ENCODE data around the gene DEPDC5.

Gene DEPDC5

GRCh38 chr22:31950226-31950625 lies 196.4 kb downstream of the DEPDC5 start:
- DNase-seq (ENCODE audit: low read depth) = no peak

- no peak for DNase-seq (ENCODE audit: low read depth)
Observed at GRCh38 chr22:31951194-31952093, 197.6 kb downstream of the DEPDC5 start.

DNA sequence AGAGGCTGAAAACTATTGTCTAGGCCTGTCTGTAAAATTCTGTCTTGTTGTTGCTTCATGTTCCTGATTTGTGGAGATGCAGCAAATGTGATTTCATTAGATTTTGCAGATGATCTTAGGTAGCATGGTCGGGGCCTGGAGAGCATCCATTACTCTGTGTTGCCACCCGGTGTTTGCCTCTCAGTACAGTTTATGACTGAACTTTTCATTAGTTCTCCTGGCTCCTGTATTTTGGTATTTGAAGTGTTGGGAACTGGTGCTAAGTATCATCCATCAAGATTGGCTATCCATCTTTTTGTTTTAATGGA lies 198.2 kb downstream of the DEPDC5 start:
- DNase-seq (ENCODE audit: low read depth) = no peak

GRCh38 chr22:31952472-31952871 lies 198.7 kb downstream of the DEPDC5 start:
- no peak for DNase-seq (ENCODE audit: low read depth)

DNA sequence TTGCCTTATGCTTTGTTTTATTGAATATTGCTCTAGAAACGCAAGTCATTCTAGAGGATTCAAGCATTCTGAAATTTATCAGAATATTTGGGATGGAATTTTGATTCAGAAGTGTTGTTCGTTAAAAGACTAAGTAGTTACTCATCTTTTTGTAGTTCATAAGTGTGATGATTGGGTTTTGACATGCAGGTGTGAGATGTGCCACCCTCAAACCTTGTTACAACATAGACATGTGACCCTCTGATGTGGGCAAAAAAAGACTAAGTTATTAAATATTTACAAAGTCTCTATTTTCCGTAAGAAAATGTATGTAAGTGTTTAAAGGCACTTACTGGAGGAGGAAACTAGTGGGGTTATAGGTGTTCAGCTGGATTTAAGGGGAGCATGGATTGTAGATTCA lies 199.4 kb downstream of the DEPDC5 start:
- DNase-seq (ENCODE audit: low read depth) = no peak

DNA sequence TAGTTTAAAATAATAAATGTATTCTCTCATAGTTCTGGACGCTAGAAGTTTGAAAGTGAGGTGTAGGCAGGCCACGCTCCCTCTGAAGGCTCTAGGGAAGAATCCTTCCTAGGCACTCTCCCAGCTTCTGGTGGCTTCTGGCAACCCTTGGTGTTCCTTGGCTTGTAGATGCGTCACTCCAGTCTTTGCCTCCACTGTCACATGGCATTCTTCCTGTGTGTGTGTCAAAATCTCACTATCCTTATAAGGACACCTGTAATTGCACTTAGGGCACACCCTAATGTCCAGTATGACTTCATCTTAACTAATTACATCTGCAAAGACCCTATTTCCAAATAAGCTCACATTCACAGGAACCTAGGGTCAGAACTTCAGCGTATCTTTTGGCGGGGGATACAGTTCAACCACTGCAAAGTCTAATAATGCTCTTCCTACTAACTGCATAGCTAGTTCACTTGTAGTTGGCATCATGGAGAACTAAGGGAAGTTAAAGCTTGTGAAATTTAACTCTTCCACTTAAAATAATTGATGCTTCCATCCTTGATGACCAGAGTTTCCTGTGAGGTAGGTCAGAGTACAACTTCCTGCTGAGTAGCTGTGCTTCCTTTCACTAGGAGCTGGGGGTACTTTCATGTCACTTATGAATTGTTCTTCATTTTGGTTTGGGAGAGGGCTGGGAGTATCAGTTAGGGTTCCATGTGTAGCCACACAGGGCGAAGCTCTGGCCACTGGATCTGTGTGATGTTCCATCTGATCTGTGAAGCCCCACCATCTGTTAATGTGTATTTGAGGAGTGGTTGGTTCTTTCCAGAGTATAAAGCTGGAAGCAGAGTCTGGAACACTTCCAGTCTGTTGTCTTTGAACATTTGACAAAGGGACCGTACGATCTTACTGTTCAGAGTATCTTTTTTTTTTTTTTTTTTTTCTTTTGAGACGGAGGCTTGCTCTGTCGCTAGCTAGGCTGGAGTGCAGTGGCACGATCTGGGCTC lies 201.0 kb downstream of the DEPDC5 start:
- DNase-seq (ENCODE audit: low read depth) = no peak

DNA sequence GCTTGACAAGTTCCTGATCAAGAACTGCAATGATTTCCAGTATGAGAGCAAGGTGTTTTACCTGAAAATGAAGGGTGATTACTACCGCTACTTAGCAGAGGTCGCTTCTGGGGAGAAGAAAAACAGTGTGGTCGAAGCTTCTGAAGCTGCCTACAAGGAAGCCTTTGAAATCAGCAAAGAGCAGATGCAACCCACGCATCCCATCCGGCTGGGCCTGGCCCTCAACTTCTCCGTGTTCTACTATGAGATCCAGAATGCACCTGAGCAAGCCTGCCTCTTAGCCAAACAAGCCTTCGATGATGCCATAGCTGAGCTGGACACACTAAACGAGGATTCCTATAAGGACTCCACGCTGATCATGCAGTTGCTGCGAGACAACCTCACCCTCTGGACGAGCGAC lies 202.5 kb downstream of the DEPDC5 start:
- DNase-seq (ENCODE audit: low read depth) = no peak
